ENCODE measurements around the gene TENT5C. TPM values are rescaled to one million over a fixed set of nuclear protein-coding genes. Genes with fewer than 3 reads are reported as not detected.
A peak's percentile ranks its signal among the peaks of the same experiment; 100 is the strongest.

Gene TENT5C
- total RNA-seq, 3 donors from 2014 or later = 16.5 to 37.4 (median 32.1) TPM

GRCh38 chr1:117568999-117569398 is 36.8 kb upstream of the TENT5C start:
- ATAC-seq = no peak
- DNase-seq = no peak
- no peak for TF ChIP-seq CTCF (IDR thresholded peaks at IDR 0.05)
- no peaks in the 10 kb centered on the region for H3K9me3 ChIP-seq
- H3K4me3 ChIP-seq = no peak overlapping the region
- intact Hi-C loops (cut with DNase I, micrococcal nuclease) = no loop called here
- H3K4me1 ChIP-seq (ENCODE audit: low read depth) = peaks cover 21% of the 10 kb centered on the region
- H3K36me3 ChIP-seq (ENCODE audit: low read depth) = no peaks in the 10 kb centered on the region

- intact Hi-C loops (cut with DNase I, micrococcal nuclease) = no loop called here
- no peaks in the 10 kb centered on the region for H3K9me3 ChIP-seq
- DNase-seq (no peak), ATAC-seq (no peak)
- H3K4me3 ChIP-seq = no peak overlapping the region
- H3K4me1 ChIP-seq (ENCODE audit: low read depth) = peaks cover 20% of the 10 kb centered on the region
- H3K36me3 ChIP-seq (ENCODE audit: low read depth) = no peaks in the 10 kb centered on the region
- TF ChIP-seq CTCF (IDR thresholded peaks at IDR 0.05) = no peak
Measured at GRCh38 chr1:117569856-117570255, 36.0 kb upstream of the TENT5C start.

DNA sequence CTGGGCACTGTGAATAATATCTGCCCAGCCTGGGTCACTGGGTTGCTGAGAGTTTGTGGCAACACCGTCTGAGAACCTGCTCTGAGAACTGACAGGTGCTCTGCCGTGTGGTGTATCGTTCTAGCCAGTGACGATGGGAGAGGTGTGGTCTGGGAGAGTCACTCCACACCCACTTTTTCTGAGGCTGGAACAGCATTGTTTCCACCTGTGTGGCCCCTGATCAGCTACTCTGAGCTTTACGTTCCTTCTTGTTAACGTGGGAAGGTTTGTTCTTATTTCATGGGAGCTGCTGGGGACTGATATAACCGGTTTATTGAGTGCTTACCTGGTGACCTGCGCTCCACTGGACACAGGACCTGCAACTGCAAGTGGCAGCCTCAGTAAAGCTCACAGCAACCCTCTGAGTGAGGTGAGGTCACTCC is 34.8 kb upstream of the TENT5C start:
- H3K4me1 ChIP-seq (ENCODE audit: low read depth) = peaks cover 20% of the 10 kb centered on the region
- peak; percentile 92 for ATAC-seq
- TF ChIP-seq CTCF (IDR thresholded peaks at IDR 0.05) = no peak
- no peaks in the 10 kb centered on the region for H3K9me3 ChIP-seq
- no peaks in the 10 kb centered on the region for H3K36me3 ChIP-seq (ENCODE audit: low read depth)
- DNase-seq = peak; percentile 66 to 79 (median 69)
- no peak overlapping the region for H3K4me3 ChIP-seq
- intact Hi-C loops (cut with DNase I, micrococcal nuclease) = no loop called here

- peak; percentile 63 for ATAC-seq
- H3K9me3 ChIP-seq = no peaks in the 10 kb centered on the region
- intact Hi-C loops (cut with DNase I, micrococcal nuclease) = no loop called here
- peak in 1 of 3 donors; percentile 49 for DNase-seq
- H3K4me3 ChIP-seq = no peak overlapping the region
- no peak for TF ChIP-seq CTCF (IDR thresholded peaks at IDR 0.05)
- H3K4me1 ChIP-seq (ENCODE audit: low read depth) = peaks cover 20% of the 10 kb centered on the region
- no peaks in the 10 kb centered on the region for H3K36me3 ChIP-seq (ENCODE audit: low read depth)
Measured at GRCh38 chr1:117571496-117571895, 34.4 kb upstream of the TENT5C start.

DNA sequence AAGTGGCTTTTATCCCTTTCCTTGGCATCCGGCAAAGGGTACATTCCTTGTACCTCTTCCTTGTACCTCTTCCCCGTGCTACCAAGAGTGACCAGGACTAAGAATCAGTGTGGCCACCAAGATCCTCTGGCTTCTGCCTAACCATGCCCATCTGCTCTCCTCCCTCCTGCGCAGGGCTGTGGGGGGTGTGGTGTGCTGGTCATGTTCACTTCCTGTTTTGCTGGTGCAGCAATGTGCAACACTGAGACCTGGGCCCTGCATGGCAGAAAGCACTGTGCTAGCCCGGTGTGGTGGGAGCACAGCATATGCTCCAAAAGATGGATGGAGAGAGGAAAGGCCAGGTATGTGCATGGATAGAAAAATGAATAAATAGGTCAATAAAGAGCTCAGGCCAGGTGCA is 33.3 kb upstream of the TENT5C start:
- intact Hi-C loops (cut with DNase I, micrococcal nuclease) = no loop called here

More for the DNA sequence above, 33.3 kb upstream of the TENT5C start:
- no peak for TF ChIP-seq CTCF (IDR thresholded peaks at IDR 0.05)
- Histone ChIP-seq H3K9me3 (no peaks in the 10 kb centered on the region), H3K36me3 (ENCODE audit: low read depth) (no peaks in the 10 kb centered on the region), H3K4me3 (no peak overlapping the region), H3K4me1 (ENCODE audit: low read depth) (peaks cover 20% of the 10 kb centered on the region)
- DNase-seq = peak; percentile 66 to 76 (median 71)
- peak; percentile 50 for ATAC-seq

Data from mucosa of descending colon (tissue), 3 donors.